ENCODE data around the gene NARS2.
"Not testable (repeated sequence)": the region's sequence is repeated elsewhere in the genome, so short reads cannot be mapped to it uniquely, and the experiment has no call there.

Gene NARS2

GRCh38 chr11:78573681-78574080 is 983 bp downstream of the NARS2 start:
- DNase-seq, result no peak

DNA sequence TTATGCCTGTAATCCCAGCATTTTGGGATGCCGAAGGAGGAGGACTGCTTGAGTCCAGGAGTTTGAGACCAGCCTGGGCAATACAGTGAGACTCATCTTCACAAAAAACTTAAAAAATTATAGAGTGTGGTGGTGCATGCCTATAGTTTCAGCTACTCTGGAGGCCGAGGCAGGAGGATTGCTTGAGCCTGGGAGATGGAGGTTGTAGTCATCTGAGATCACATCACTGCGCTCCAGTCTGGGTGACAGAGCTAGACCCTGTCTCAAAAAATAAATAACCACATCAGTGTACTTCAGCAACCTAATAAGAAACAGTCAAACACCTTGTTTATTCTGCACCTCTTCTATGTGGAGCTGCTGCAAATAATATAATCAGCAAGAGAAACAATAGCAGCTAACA is 1.4 kb downstream of the NARS2 start:
- no peak for DNase-seq

DNA sequence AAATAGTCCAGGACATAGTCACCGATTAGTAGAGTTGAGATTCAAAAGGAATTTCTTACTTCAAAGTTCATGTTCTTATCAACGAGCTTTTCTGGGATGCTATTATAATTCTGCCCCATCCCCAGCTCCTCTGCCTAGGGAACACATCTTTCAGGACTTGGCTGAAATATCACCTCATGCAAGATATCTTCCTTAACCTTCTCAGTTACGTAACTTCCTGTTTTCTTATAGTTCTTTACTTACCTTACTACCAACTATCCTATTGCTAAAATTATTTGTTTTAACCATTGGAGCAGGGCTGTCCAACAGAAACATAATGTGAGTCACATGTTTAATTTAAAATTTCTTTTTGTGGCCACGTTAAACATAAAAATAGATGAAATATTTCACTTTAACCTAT is 2.3 kb downstream of the NARS2 start:
- no peak for DNase-seq

DNA sequence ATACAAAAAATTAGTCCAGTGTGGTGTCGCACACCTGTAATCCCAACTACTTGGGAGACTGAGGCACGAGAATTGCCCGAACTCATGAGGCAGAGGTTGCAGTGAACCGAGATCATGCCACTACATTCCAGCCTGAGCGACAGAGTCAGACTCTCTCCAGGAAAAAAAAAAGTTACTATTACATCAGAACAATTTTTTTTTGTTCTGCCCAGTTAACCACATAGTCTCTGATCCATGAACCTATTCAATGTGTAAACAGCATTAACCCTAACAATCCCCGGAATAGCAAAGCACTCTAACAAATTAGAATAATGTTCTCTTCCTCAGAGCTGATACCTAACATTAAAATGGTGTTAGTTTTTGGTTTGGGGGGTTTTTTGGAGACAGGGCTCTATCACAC is 4.6 kb downstream of the NARS2 start:
- DNase-seq, result no peak

DNA sequence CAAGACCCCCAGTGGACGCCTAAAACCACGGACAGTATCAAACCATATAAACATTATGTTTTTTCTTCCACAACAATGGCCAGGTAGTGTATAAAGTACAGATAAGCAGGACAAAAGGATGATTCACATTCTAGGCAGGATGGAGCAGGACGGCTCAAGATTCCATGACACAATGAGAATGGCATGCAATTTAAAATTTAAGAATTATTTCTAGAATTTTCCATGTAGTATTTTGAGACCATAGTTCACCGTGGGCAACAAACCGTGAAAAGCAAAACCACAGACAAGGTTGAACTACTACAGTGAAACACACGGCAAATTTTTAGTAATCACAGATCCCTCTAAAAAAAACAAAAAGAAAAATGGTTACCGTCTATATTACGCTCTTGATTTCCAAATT is 7.5 kb downstream of the NARS2 start:
- no peak for DNase-seq

DNA sequence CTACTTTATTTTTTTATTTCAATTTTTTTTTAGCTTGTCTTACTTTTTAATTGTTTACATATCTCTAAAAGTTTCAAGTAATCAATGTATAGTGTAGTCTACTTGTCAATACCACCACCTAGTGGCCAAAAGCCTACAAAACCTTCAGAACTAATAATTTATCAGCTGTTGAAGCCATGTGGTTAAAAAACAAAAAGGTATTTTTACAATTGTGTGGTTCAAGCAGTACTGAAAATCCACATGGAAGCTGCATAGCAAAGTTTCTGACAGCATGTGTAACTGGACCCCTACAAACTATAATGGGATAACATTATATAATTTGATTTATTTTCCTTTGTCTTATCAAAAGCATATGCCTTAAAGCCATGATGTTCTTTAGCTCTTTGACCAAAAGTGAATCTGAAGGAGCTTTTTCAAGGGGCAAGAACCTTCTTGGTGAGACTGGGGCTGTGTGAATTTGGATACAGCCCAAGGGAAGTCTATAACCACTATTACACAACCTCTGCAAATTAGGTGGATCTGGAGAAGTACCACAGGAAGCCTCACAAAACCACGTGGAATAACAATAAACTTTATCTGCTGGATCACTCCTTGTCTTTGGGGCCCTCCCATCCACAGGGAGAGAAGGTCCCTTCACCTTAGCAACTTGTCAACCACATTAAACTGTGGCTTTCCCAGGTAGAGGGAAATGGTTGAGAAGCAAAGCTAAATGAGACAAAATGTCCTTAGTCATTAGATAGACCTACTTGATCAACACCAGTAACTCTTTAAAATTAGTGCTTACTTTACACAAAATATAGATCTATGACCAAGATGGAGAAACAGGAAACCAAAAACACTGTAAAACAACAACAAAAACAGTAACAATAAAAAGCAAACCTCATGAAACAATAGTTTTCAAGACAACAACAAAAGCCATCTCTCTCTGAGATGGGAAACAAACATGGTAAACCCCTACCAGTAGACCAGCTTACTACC is 9.9 kb downstream of the NARS2 start:
- peak; percentile 33 for DNase-seq

GRCh38 chr11:78564037-78564436 is 10.6 kb downstream of the NARS2 start:
- not testable (repeated sequence) for DNase-seq

DNA sequence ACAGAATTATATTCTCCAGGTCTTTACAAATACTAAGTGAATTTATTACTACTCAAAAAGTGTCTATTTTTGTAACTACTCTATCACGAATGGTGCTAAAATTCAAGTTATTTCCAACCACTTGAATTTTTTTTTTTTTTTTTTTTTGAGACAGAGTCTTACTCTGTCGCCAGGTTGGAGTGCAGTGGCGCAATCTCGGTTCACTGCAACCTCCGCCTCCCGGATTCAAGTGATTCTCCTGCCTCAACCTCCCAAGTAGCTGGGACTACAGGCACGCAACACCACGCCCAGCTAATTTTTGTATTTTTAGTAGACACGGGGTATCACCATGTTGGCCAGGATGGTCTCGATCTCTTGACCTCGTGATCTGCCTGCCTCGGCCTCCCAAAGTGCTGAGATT is 11.6 kb downstream of the NARS2 start:
- not testable (repeated sequence) for DNase-seq

DNA sequence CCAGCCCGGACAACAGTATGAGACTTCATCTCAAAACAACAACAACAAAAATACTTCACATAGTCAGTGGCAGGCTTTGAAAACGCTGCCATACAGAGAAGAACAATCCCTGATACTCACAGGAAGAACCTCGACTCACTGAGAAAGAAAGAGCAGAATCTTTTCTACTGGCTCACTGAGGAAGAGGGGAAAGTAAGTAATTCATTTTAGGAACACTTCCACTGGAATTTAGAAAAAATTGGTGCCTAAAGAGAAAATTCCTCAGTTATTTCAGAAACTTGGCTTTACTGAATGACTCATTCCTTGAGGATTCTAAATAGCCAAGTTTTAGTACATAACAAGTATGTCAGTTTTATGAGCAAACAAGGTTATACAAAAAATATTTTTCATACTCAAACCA is 12.3 kb downstream of the NARS2 start:
- no peak for DNase-seq

DNA sequence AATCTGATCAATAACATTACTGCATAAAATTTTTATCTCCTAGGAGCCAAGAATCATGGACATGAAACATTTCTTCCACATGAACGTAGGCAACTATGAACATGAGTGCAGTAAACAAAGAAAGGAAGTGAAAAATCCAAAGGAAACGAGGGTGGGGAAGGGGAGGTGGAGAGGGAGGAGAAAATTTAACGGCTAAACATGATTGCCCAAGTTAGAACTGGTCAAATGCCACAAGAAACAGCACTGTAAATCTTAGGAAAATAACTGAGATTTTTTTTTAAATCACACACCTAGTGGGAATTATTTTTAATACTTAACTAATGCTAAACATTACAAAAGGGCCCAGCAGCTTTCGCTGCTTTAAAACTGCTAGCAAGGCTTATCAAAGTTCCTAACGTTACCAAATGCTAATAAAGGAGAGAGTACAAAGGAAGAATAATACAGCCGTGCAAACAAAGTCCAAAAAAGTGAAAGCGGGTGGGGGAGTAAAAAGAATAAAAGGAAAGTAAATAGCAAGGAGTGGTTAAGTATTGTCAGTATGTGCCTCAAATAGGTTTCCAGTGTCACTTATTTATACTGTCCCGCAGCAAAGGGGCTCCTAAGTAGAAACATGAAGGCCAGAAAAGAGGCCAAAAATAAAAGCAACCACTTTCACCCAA is 13.7 kb downstream of the NARS2 start:
- no peak for DNase-seq

DNA sequence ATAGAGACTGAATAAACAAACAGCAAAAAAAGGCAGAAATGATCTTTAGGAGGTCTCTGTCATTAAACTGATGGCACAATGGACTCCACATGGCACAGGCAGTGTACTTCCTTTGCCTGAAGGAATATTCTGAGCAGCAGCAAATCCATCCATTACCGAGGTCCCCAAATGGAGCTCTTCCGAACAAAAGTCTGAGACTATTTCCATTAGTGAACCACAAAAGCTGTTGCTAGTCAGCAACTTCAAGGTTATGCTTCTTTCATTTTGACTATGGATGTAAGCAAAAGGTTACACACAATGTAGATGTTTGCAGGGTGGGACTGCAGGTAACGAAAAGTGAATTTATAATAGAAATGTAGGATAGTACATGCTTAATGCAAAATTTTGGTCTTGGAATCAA is 14.5 kb downstream of the NARS2 start:
- DNase-seq, result no peak

- DNase-seq, result no peak
Observed at GRCh38 chr11:78557236-78557635, 17.4 kb downstream of the NARS2 start.

- DNase-seq, result no peak
Observed at GRCh38 chr11:78555592-78555991, 19.1 kb downstream of the NARS2 start.

DNA sequence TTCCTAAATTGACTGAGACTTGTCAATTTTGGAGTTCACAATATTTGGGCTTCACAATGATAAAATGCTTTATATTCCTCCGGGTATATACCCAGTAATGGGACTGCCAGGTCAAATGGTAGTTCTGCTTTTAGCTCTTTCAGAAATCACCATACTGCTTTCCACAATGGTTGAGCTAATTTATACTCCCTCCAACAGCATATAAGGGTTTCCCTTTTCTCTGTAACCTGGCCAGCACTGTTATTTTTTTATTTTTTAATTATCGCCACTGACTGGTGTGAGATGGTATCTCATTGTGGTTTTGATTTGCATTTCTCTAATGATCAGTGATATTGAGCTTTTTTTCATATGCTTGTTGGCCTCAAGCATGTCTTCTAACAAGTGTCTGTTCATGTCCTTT is 21.8 kb downstream of the NARS2 start:
- DNase-seq, result no peak

DNA sequence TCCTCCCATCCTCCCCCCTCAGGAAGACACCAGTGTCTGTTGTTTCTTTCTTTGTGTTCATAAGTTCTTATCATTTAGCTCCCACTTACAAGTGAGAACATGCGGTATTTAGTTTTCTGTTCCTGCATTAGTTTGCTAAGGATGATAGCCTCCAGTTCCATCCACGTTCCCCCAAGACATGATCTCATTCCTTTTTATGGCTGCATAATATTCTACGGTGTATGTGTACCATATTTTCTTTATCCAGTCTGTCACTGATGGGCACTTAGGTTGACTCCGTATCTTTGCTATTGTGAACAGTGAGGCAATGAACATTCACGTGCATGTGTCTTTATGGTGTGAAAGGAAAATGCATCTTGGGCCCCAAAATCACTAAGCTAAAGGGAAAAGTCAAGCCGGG is 22.5 kb downstream of the NARS2 start:
- not testable (repeated sequence) for DNase-seq

DNA sequence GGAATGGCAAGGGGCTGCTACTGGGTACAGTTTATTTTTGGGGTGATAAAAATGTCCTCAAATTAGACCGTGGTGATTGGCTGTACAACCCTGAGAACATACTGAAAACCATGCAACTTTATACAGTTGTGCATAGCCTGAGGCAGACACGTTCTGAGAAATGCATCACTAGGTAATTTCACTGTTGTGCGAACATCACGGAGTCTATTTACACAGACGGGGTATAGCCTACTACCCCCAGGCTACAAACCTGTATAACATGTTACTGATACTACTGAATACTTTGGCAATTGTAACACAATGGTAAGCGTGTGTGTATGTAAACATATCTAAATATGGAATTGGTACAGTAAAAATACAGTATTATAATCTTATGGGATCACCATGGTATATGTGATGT is 23.6 kb downstream of the NARS2 start:
- DNase-seq, result no peak

- DNase-seq, result no peak
Observed at GRCh38 chr11:78549624-78550409, 24.8 kb downstream of the NARS2 start.

DNA sequence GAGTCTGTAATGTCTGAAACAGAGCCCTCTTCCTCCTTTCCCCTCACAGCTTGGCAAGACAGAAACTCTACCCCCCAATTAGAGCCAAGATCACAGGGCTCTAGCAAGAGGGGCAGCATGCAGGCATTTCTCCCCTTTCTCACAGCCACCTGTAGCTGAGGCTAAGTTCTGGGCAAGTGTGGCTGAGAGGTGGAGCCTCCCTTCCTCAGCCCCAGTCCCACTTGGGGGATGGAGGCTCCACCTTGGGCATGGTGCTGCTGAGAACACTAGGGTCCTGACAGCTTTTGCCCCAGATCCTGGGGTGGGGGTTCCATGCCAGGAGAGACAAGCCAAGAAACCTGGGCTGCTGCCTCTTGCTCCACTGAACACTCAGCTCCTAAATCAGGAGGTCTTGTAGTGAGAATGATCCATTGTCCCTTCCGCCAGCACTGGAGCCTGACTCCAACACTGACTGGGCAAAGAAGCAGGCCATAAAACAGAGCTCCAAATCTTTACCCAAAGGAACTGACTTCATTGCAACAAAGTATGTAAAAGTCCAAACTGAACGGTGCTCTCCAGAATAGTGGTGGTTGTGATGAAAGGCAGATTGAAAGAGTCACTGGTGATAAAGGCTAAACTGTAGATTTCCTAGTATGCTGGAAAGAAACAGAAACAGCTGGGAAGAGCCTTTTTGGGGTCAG is 25.6 kb downstream of the NARS2 start:
- no peak for DNase-seq

GRCh38 chr11:78547931-78548705 is 26.5 kb downstream of the NARS2 start:
- DNase-seq, result no peak

DNA sequence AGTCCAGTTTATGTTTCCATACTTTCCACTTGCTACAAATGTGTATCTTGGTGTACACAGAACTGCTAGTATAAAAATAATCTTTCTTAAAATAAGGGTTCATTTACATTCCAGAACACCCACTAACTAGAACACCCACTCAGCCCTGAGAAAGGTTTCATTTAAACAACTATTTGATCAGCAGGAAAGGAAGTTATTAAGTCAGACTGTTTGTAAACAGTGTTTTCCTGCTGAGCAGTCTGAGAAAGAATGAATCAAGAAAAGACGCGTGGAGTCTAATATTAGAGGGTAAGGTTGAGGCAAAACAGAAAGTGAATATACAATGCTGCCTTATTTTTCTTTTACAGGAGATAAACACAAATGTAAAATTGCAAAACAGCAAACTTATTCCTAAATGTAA is 32.7 kb downstream of the NARS2 start:
- no peak for DNase-seq

- DNase-seq, result no peak
Observed at GRCh38 chr11:78541537-78541936, 33.1 kb downstream of the NARS2 start.

DNA sequence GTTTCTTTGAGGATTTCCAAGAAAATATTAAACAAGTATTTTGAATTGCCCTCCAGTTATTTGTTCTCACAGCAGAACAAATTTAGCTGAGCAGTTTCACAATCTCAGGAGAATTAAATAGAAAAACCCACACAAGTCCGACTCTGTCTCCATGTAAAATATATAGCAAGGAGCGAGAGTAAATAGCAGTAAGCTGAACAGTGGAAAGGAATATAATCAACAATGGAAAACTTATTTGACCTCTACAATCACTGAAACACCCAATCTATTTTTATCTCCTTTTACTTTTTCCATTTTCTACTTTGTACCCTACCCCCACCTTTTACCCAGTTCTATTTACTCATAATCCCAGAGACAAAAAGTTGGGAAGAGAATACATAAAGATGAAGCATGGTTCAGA is 34.4 kb downstream of the NARS2 start:
- no peak for DNase-seq

All from NCI-H2029 (cell line).